Cardiac fibroblast (primary cell): Measurements from ENCODE around the gene P4HA3.

Source experiments
- DNase-seq, 2 donors: peaks; one replicate each; pipeline versions ENCODE4 v3.0.0 to v3.0.0-alpha.2; 2010; ENCODE audit warnings: low read depth in 2 of 2
- H3K4me3 ChIP-seq, 2 donors: replicated peaks in 1 of 2; 1 replicate in 1 of 2; 2 replicates in 1 of 2; pipeline ENCODE4 v1.5.1; 2011; ENCODE audit warnings: low read depth in 2 of 2, low read length in 2 of 2, mild to moderate bottlenecking in 2 of 2, moderate library complexity in 1 of 2
- CTCF ChIP-seq: IDR thresholded peaks from one replicate; pipeline ENCODE4 v1.5.1; 2011; ENCODE audit warnings: low read depth, mild to moderate bottlenecking, low read length, inconsistent platforms

Gene P4HA3

GRCh38 chr11:74299015-74299414 lies 12.4 kb downstream of the P4HA3 start:
- H3K4me3 ChIP-seq, result no peak overlapping the region
- DNase-seq, result peak in 1 of 2 donors; percentile 35
- no peak for TF ChIP-seq CTCF

DNA sequence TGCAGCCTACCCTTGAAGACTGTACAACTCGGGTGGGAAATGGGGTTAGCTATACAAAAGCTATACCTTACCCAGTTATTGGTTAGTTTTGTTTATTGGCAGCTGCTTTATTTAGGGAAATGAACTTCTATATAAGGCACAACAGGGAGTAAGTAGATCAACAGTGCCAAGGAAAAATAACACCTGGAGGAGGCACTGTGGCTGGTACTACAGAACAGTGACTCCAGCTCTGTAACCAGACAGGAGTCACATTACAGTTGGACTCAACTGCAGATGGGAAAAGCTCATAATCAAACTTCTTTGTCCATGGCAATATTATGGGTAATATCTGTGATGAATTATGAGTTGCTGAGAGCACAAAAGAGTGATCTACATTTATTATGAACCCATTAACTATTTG lies 14.0 kb downstream of the P4HA3 start:
- no peak overlapping the region for H3K4me3 ChIP-seq
- no peak for TF ChIP-seq CTCF
- no peak for DNase-seq

DNA sequence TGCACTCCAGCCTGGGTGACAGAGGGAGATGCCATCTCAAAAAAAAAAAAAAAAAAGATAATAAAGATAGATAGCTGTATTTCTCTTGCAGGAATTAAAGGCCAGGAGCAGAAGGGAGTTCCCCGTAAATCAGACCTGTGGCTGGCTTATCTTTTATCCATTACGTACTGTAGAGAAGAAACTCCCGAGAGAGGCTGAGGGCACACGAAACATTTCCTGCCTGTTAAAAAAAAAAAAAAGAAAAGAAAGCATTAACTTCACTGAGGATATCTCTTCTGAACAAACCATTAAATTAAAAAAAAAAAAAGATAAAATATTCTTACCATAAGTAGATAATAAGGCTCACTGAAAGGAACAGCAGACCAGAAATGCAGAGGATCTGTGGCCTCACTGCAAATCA lies 22.5 kb downstream of the P4HA3 start:
- peak; percentile 61 to 71 for DNase-seq
- no peak for TF ChIP-seq CTCF
- no peak overlapping the region for H3K4me3 ChIP-seq

DNA sequence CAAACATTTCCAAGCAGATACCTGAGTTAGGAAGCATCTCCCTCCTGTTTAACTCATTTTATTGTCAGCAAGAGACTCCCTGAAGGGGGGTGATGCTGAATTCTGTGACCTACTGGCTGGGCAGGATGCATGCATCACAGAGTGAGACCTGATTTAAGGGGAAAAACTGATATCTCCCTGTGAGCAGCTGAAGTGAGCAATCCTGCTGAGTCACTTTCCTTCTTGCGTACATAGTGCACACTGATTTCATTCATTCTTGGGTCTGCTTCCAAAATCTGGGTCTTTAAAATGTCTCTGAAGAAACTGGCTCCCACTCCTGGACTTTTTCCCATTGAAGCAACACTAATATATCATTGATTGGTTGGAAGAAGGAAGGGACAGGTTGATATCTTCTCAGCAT lies 23.3 kb downstream of the P4HA3 start:
- H3K4me3 ChIP-seq, result no peak overlapping the region
- peak; percentile 97 to 98 for DNase-seq
- no peak for TF ChIP-seq CTCF

GRCh38 chr11:74284466-74284865 lies 27.0 kb downstream of the P4HA3 start:
- DNase-seq, result no peak
- H3K4me3 ChIP-seq, result no peak overlapping the region
- no peak for TF ChIP-seq CTCF

- TF ChIP-seq CTCF, result no peak
- peak in 1 of 2 donors; percentile 22 for DNase-seq
- H3K4me3 ChIP-seq, result no peak overlapping the region
Measured at GRCh38 chr11:74283580-74284180, 27.8 kb downstream of the P4HA3 start.

- no peak for TF ChIP-seq CTCF
- no peak overlapping the region for H3K4me3 ChIP-seq
- DNase-seq, result peak; percentile 41 to 43
Measured at GRCh38 chr11:74282914-74283371, 28.5 kb downstream of the P4HA3 start.
